ENCODE results near the gene UBXN4. TPM values are rescaled to one million over a fixed set of nuclear protein-coding genes. Genes with fewer than 3 reads are reported as not detected.

Gene UBXN4
- total and polyA plus RNA-seq, 2 of the 13 experiments (the other 11 are each of a cell fraction or from before 2014, with no cell fraction given) = 74.2 to 104 TPM

GRCh38 chr2:135741395-135742324 is at the start of gene UBXN4 (continued):
- TF ChIP-seq ZNF616 (CRISPR knock-in tag; IDR thresholded peaks at IDR 0.05; ENCODE audit: low read depth) (peak; percentile 80; the same call in 1 of the 2 replicates), SRF (IDR thresholded peaks at IDR 0.05; ENCODE audit: low read depth, low read length) (no peak), RARA (CRISPR knock-in tag; IDR thresholded peaks at IDR 0.05) (0 out of 2 replicates have a peak, but pooled peaks have one; percentile 43), MEIS1 (CRISPR knock-in tag; IDR thresholded peaks at IDR 0.05; ENCODE audit: borderline replicate concordance) (no peak; the same call in 1 of the 2 replicates), SSRP1 (CRISPR knock-in tag; IDR thresholded peaks at IDR 0.05) (no peak), RBM22 (optimal IDR thresholded peaks at IDR 0.05; ENCODE audit: low read length) (peak; percentile 37), PAX8 (CRISPR knock-in tag; IDR thresholded peaks at IDR 0.05; ENCODE audit: borderline replicate concordance) (0 out of 2 replicates have a peak, but pooled peaks have one; percentile 40), BORCS8-MEF2B (CRISPR knock-in tag; IDR thresholded peaks at IDR 0.05) (peak; percentile 85), RERE (CRISPR knock-in tag; IDR thresholded peaks at IDR 0.05; ENCODE audit: low read depth) (no peak; the same call in 1 of the 2 replicates), ZMAT3 (CRISPR knock-in tag; conservative IDR thresholded peaks at IDR 0.05) (peak; percentile 90), ZNF263 (CRISPR knock-in tag; IDR thresholded peaks at IDR 0.05) (peak; percentile 76), HNF4A (CRISPR knock-in tag; IDR thresholded peaks at IDR 0.05) (peak; percentile 9; the same call in 1 of the 2 replicates), ZNF430 (CRISPR knock-in tag; IDR thresholded peaks at IDR 0.05) (peak; percentile 73; the same call in 1 of the 2 replicates), POLR2AphosphoS5 (IDR thresholded peaks at IDR 0.05; ENCODE audit: low read depth, low read length) (peak; percentile 90), BATF2 (CRISPR knock-in tag; IDR thresholded peaks at IDR 0.05) (peak; percentile 58; the same call in 1 of the 2 replicates), ATAD3A (CRISPR knock-in tag; IDR thresholded peaks at IDR 0.05) (no peak), RFX3 (CRISPR knock-in tag; IDR thresholded peaks at IDR 0.05) (no peak), POLR2G (IDR thresholded peaks at IDR 0.05; ENCODE audit: low read depth, low read length) (peak; percentile 95), ZNF337 (CRISPR knock-in tag; IDR thresholded peaks at IDR 0.05; ENCODE audit: borderline replicate concordance, low read depth) (no peak), YY1 (IDR thresholded peaks at IDR 0.05; ENCODE audit: insufficient read depth, insufficient replicate concordance, low read depth, low read length) (peak; percentile 89), RNF2 (conservative IDR thresholded peaks at IDR 0.05; ENCODE audit: low read depth) (0 out of 2 replicates have a peak, but pooled peaks have one; percentile 61), NFATC3 (CRISPR knock-in tag; IDR thresholded peaks at IDR 0.05) (no peak; the same call in 1 of the 2 replicates)

Measured in HepG2 (cell line).